HUES48 (cell line): ENCODE measurements around the gene ARHGAP36.

Experiments
- H3K27ac ChIP-seq: one replicate; pipeline ENCODE4 v1.7.0; 2013; ENCODE audit warnings: low read depth, low read length, inconsistent platforms
- H3K27me3 ChIP-seq: 2 replicates; pipeline ENCODE4 v1.6.1; 2013; ENCODE audit warnings: mild to moderate bottlenecking, low read length; ENCODE audit not compliant: control insufficient read depth, insufficient read depth
- H3K36me3 ChIP-seq: 2 replicates; pipeline ENCODE4 v1.6.1; 2013; ENCODE audit warnings: low read length; ENCODE audit not compliant: control insufficient read depth, insufficient read depth
- H3K4me1 ChIP-seq: 2 replicates; pipeline ENCODE4 v1.6.1; 2013; ENCODE audit warnings: mild to moderate bottlenecking, low read length; ENCODE audit not compliant: control insufficient read depth, insufficient read depth
- H3K4me3 ChIP-seq: 2 replicates; pipeline ENCODE4 v1.5.1; 2013; ENCODE audit warnings: mild to moderate bottlenecking, low read depth, low read length
- H3K9ac ChIP-seq: 2 replicates; pipeline ENCODE4 v1.6.1; 2013; ENCODE audit warnings: mild to moderate bottlenecking, low read depth, low read length, moderate library complexity
- H3K9me3 ChIP-seq: 2 replicates; pipeline ENCODE4 v1.6.1; 2013; ENCODE audit warnings: low read length; ENCODE audit not compliant: control insufficient read depth, insufficient read depth

ARHGAP36 gene

DNA sequence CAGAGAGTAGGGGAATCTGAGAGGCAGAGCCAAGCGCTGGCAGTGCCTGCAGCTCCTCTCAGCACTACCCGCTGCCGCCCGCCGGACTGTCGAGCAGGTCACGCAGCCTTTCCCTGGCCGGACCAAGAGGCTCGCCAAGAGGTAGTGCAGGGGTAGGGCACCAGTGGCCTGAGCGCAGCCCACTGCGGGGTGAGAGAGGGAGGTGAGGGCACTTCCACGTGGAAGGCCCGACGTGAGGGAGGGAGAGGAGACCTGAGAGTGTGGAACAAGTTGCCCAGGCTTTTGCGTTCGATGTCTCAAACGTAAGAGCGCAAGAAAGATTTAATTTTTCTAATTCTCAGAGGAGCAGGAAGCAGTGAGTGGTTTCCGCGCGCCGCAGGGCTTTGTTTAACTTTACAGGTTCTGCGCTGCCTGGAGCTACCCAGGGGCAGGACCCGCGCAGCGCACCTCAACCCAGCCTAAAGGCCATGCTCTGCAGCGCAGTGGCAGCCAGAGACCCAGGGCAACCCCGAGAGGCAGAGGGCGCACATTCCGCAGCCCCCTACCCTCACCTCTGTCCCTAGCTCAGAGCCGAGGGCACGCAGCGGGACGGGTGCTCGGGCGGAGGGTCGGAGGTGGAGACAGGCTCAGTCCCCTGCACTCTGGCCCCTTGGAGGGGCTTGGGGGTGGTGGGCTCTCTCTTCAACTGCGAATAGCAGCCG lies 14.9 kb downstream of the ARHGAP36 start:
- peaks cover 91% of the 10 kb centered on the region for H3K27me3 ChIP-seq
- no peak overlapping the region for H3K27ac ChIP-seq
- peak overlapping the region; percentile 65 for H3K4me3 ChIP-seq
- no peaks in the 10 kb centered on the region for H3K36me3 ChIP-seq
- peaks cover 14% of the 10 kb centered on the region; the same call in 1 of the 2 replicates for H3K4me1 ChIP-seq
- no peak overlapping the region for H3K9ac ChIP-seq
- H3K9me3 ChIP-seq = no peaks in the 10 kb centered on the region

DNA sequence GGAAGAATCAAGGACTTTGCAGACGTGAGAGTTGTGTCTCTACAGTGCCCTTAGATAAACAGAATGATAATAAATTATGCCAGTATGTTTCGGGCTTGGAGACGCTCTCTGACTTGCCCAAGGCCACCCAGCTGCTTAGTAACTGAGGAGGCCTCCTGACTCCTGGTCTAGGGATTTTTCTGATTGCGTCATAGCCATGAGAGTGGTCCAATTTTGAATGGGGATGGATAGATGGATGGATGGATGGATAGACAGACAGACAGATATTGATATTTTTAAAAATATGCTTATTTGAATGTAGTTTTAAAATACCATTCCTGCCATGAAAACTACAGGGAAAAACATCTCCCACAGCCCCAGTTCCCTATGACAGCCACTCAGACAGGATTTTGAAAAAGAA lies 15.5 kb downstream of the ARHGAP36 start:
- no peak overlapping the region for H3K9ac ChIP-seq
- H3K27me3 ChIP-seq = peaks cover 96% of the 10 kb centered on the region
- H3K9me3 ChIP-seq = no peaks in the 10 kb centered on the region
- peak overlapping the region; percentile 65 for H3K4me3 ChIP-seq
- peaks cover 17% of the 10 kb centered on the region; the same call in 1 of the 2 replicates for H3K4me1 ChIP-seq
- H3K27ac ChIP-seq = no peak overlapping the region
- H3K36me3 ChIP-seq = no peaks in the 10 kb centered on the region

GRCh38 chrX:131081772-131082740 lies 23.9 kb downstream of the ARHGAP36 start:
- H3K4me1 ChIP-seq = peaks cover 28% of the 10 kb centered on the region
- H3K4me3 ChIP-seq = peak overlapping the region; percentile 63
- no peaks in the 10 kb centered on the region for H3K36me3 ChIP-seq
- no peaks in the 10 kb centered on the region for H3K9me3 ChIP-seq
- no peak overlapping the region for H3K27ac ChIP-seq
- no peak overlapping the region for H3K9ac ChIP-seq
- H3K27me3 ChIP-seq = peaks cover 99% of the 10 kb centered on the region

GRCh38 chrX:131083510-131084142 lies 25.5 kb downstream of the ARHGAP36 start:
- H3K9ac ChIP-seq = no peak overlapping the region
- H3K27ac ChIP-seq = no peak overlapping the region
- peaks cover 99% of the 10 kb centered on the region for H3K27me3 ChIP-seq
- peak overlapping the region; percentile 63 for H3K4me3 ChIP-seq
- H3K9me3 ChIP-seq = no peaks in the 10 kb centered on the region
- peaks cover 24% of the 10 kb centered on the region for H3K4me1 ChIP-seq
- H3K36me3 ChIP-seq = no peaks in the 10 kb centered on the region

GRCh38 chrX:131084145-131084544 lies 26.0 kb downstream of the ARHGAP36 start:
- Histone ChIP-seq H3K27me3 (peaks cover 99% of the 10 kb centered on the region), H3K9ac (no peak overlapping the region), H3K36me3 (no peaks in the 10 kb centered on the region), H3K4me3 (peak overlapping the region; percentile 63), H3K4me1 (peaks cover 19% of the 10 kb centered on the region), H3K27ac (no peak overlapping the region), H3K9me3 (no peaks in the 10 kb centered on the region)

DNA sequence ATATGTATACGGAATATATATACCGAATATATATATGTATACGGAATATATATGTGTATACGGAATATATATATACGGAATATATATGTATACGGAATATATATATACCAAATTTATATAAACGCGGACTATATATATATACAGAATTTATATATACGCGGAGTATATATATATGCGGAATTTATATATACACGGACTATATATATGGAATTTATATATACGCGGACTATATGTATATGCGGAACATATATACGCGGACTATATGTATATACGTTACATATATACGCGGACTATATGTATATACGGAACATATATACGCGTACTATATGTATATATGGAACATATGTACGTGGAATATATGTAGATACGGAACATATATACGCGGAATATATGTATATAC lies 78.6 kb downstream of the ARHGAP36 start:
- no peaks in the 10 kb centered on the region for H3K36me3 ChIP-seq
- peaks cover 16% of the 10 kb centered on the region for H3K9me3 ChIP-seq
- H3K9ac ChIP-seq = no peak overlapping the region
- H3K4me1 ChIP-seq = no peaks in the 10 kb centered on the region
- H3K27me3 ChIP-seq = no peaks in the 10 kb centered on the region
- no peak overlapping the region for H3K27ac ChIP-seq
- H3K4me3 ChIP-seq = no peak overlapping the region; the same call in 1 of the 2 replicates

GRCh38 chrX:131139072-131139471 lies 80.9 kb downstream of the ARHGAP36 start:
- peaks cover 16% of the 10 kb centered on the region for H3K9me3 ChIP-seq
- H3K36me3 ChIP-seq = no peaks in the 10 kb centered on the region
- H3K4me3 ChIP-seq = no peak overlapping the region
- H3K9ac ChIP-seq = no peak overlapping the region
- no peak overlapping the region for H3K27ac ChIP-seq
- no peaks in the 10 kb centered on the region for H3K27me3 ChIP-seq
- no peaks in the 10 kb centered on the region for H3K4me1 ChIP-seq
